NCI-H1436 (cell line): ENCODE data around the gene FBXO2.
"Not testable (repeated sequence)": the region's sequence is repeated elsewhere in the genome, so short reads cannot be mapped to it uniquely, and the experiment has no call there.

Experiments used
- DNase-seq: peaks from one replicate; lab custom pipeline; 2025; lab: John Stamatoyannopoulos, UW

FBXO2 gene

DNA sequence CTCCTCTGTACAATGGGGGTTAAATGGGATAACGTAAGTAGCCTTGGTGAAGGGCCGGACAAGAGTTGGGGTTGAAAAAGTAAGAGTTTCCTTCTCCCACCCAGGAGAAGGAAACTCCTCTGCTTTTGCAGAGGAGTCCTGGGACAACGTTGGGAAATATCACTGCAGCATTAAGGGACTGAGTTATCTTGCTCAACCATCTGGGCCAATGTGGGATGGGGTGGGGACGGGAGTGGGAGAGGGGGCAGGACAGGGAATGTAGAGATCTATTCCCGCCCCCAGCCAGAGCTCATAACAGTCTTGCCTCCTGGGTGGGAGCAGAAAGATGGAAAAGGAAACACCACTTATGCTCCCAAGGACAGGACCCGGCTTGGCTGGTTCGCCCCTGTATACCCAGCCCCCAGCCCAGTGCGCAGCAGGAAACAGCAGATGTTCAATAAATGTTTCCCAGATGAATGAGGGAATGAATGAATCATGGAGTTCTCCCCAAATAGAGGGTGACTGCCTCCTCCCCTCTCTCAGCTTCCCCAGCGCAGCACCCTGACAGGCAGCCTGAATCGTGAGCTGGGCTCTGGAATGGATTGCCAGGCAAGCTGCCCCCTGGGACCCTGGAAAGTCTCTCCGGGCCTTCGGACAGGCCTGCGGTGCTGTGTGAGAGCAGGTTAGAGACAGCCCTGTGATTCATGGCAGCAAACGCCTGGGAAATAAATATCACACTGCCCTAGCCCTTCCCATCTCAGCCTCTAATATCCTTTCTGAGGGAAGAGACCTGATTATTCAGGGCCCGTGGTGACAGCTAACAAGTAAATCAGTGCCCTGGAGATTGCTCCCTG lies 24.8 kb downstream of the FBXO2 start:
- DNase-seq: no peak

DNA sequence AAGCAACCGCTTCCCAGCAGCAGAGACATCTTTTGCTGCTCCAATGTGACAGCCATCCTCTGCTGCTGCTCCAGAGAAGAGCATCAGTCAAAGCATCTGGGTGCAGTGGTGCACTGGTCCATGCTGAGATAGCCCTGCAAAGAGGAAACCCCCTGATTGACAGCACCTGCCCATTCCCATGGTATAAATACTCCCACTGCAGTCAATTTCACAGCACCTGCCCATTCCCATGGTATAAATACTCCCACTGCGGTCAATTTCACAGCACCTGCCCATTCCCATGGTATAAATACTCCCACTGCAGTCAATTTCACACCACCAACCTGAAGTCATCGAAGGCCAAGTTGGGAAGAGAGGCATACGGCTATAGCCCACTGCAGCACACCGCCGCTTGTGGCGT lies 25.5 kb downstream of the FBXO2 start:
- DNase-seq: no peak

DNA sequence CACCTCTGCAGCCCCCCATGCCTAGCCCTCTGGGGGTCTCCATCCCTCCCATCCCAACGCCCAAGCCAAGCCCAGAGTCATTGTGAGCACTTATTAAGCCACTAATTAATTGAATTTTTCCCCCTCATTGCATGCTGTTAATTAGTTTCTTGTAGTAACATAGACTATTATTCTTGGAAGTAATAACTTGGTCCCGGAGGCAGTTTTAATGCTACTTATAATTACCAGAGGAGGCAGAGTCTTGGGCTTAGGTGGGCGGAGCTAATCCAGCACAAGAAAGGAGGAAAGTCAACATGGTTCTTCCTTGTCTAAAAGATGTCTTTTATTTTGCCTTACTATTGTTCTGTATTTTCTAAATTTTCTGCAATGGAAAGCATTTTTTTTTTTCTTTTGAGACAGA lies 27.7 kb downstream of the FBXO2 start:
- no peak for DNase-seq

GRCh38 chr1:11623702-11624101 lies 30.5 kb downstream of the FBXO2 start:
- no peak for DNase-seq

- DNase-seq: no peak
Observed at GRCh38 chr1:11622398-11622797, 31.8 kb downstream of the FBXO2 start.

- DNase-seq: no peak
Observed at GRCh38 chr1:11620924-11621323, 33.3 kb downstream of the FBXO2 start.

- no peak for DNase-seq
Observed at GRCh38 chr1:11620405-11620804, 33.8 kb downstream of the FBXO2 start.

DNA sequence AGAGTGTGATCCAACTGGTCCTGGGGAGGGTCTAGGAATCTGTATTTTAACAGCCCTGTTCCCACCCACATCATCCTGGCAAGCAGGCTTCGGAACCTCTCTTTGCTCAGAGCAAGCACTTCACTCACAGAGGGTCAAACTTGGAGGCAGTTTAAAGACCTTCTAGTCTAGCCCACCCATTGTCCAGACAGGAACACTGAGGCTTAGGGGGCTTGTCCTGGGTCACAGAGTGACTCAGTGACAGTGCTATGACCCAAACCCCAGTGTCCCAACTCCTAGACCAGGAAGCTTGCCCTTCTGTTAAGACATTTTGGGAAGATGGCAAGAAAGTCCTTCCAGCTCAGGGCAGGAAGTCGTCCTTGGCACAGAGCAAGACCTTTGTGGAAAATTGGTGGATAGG lies 36.5 kb downstream of the FBXO2 start:
- no peak for DNase-seq

DNA sequence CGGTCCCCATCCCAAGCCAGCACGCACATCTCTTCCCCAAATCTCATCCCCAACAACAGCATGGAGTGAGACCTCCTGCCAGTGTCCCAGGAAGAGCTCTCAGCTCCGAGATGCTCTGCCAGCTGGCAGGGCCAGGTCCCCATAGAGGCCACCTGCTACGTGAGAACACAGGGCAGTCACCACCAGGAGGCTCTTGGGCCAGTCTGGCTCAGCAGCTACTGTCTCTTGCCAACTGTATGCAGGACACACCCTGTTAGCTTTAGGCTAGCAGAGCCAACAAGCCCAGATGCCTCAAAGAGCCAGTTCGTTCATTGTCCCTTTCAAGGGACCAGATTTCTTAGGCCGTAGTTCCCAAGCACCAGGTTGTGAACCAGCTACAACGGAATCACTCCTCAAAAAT lies 36.9 kb downstream of the FBXO2 start:
- no peak for DNase-seq

DNA sequence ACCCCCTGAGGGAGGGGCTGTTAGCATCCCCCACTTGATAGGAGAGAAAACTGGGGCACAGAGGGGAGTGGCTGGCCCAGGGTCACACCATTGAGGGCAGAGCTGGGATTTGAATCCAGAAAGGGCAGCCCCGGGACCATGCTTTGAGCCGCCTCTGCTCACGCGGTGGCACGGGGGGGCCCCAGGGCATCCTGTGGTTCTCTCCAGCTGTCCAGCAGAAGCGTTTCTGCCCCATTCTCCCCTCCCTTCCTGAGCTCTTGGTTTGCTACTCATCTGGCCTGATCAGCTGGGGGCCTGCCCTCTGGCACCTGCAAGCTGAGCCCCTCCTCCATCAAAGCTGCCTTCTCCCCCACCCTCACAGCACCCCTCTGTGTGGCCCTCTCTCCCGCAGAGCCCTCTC lies 37.5 kb downstream of the FBXO2 start:
- no peak for DNase-seq

DNA sequence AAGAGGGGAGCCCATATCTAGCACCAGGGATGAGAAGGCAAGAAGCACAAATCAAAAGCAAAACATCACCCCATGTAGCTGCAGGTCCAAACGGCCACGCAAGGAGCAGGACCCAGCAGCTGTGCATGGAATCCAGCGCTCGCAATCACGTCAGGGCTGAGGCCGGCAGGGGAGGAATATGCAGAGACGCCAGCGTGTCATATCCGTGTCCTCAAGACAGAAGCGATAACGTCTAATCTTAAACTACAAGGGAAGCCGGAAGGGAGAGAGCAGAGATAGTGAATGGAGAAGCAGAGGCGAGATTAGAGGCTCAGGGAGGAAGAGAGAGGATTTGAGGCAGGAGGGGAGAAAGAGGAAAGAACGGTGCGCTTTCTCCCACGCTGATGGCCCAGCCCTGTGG lies 39.1 kb downstream of the FBXO2 start:
- DNase-seq: no peak

- no peak for DNase-seq
Observed at GRCh38 chr1:11613347-11613746, 40.9 kb downstream of the FBXO2 start.

DNA sequence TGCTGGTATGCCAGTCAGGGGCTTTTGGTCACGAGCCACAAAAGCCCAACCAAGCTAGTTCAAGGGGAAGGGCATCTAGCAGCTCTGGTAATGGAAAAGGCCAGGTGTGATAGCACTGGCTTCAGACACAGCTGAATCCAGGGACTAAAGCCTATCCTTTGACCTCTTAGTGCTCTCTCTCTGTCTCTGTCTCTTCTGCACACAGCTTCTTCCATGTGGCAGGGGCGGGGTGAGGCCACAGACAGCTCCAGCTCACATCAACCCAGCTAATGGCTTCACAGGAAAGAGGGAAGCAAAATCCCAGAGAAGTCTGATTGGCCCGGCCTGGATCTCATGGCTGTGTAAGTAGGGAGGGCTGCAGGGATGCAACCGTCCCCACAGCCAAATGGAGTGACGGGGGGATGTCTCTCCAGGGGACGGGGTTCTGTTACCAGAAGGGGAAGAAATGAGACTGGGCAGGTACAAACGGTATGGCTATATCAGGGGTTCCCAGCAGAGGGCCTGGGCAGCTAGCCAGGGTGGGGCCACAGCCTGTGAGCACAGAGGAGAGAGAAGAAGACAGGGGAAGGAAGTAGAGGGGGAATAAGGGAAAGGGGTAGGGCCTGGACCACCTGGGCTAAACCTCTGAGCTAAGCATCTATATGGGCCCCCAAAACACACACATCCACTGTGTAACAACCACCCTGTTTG lies 42.4 kb downstream of the FBXO2 start:
- no peak for DNase-seq

DNA sequence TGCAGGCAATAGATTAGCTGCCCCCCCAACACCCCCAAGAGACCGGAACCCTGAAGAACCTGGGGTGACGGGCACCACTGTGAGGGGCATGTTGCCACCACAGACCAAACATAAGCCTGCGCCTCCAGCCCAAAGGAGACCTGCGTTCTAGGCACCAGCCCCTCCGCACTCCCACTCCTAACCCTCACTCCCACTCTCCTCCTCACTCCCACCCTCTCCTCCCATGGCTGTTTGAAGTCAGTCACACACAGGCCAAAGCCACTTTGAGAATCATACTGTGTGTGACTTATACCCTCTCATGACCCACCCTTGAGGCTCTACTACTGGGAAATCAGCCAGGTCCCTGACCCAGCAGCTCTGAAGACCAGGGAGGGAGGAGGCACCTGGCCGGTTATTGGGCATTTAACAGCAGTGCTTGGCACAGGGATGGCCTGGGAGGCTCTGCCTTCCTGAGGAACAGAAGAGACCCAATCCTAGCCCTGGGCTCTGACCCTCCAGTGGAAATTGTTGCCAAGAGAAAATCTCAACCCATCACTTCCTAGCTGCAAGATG lies 43.5 kb downstream of the FBXO2 start:
- no peak for DNase-seq

GRCh38 chr1:11609378-11609777 lies 44.9 kb downstream of the FBXO2 start:
- DNase-seq: not testable (repeated sequence)

DNA sequence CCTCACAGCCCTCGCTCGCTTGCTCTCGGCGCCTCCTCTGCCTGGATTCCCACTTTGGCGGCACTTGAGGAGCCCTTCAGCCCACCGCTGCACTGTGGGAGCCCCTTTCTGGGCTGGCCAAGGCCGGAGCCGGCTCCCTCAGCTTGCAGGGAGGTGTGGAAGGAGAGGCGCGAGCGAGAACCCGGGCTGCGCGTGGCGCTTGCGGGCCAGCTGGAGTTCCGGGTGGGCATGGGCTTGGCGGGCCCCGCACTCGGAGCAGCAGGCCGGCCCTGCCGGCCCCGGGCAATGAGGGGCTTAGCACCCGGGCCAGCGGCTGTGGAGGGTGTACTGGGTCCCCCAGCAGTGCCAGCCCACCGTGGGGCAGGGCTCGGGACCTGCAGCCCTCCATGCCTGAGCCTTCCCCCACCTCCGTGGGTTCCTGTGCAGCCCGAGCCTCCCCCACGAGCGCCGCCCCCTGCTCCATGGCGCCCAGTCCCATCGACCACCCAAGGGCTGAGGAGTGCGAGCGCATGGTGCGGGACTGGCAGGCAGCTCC lies 45.6 kb downstream of the FBXO2 start:
- DNase-seq: not testable (repeated sequence)

DNA sequence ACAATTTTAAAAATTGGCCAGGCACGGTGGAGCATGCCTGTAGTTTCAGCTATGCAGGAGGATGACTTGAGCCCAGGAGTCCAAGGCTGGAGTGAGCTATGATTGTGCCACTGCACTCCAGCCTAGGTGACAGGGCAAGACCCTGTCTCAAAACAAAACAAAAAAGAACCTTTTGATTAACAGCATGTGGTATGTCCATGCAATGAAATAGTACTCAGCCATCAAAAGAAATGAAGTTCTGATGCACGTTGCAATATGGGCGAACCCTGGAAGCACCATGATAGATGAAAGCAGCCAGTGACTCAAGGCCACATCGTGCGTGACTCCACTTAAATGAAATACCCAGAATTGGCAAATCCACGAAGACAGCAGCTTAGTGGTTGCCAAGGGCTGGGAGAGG lies 47.5 kb downstream of the FBXO2 start:
- DNase-seq: no peak

- no peak for DNase-seq
Observed at GRCh38 chr1:11602981-11603380, 51.2 kb downstream of the FBXO2 start.

DNA sequence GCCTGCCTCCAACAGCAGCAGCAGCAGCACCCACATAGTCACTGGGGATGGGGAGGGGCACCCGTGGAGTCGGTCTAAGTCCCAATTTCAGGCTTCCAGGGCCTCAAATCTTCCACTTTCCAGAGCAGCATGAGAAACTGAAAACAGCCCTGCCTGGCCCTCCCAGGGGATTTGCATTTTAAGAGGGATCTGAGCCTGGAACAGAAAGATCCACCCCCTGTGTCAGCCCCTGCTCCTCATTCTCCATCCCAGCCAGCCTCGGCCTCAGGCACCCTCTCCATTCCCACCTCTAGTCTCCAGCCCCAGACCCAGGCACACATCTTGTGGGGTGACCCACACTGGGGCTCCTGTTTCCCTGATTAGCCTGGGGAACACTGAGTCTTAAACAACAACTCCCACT lies 51.8 kb downstream of the FBXO2 start:
- DNase-seq: no peak

DNA sequence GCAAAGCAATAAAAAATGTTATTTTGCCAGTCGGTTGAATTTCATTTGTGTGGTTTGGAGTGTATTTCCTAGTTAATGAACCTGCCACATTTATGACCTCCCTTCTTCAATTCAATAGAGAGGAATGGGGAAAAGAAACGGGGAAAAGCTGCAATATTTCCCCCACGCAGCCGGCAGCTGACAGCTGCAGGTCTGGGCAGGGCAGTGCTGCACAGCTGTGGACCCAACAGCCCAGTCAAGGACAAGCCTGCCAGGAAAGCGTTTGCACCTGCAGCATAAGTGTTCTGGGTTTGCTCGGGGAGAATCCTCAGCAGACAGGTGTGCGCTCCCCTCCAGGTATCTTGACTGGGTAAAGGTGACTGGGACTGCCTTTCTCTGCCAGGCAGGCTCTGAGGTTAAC lies 53.4 kb downstream of the FBXO2 start:
- no peak for DNase-seq

GRCh38 chr1:11599891-11600576 lies 54.2 kb downstream of the FBXO2 start:
- no peak for DNase-seq

GRCh38 chr1:11598461-11598860 lies 55.8 kb downstream of the FBXO2 start:
- peak; percentile 23 for DNase-seq
